ENCODE measurements around the gene LCN6.
"Not testable (repeated sequence)": the region's sequence is repeated elsewhere in the genome, so short reads cannot be mapped to it uniquely, and the experiment has no call there.

The LCN6 gene

DNA sequence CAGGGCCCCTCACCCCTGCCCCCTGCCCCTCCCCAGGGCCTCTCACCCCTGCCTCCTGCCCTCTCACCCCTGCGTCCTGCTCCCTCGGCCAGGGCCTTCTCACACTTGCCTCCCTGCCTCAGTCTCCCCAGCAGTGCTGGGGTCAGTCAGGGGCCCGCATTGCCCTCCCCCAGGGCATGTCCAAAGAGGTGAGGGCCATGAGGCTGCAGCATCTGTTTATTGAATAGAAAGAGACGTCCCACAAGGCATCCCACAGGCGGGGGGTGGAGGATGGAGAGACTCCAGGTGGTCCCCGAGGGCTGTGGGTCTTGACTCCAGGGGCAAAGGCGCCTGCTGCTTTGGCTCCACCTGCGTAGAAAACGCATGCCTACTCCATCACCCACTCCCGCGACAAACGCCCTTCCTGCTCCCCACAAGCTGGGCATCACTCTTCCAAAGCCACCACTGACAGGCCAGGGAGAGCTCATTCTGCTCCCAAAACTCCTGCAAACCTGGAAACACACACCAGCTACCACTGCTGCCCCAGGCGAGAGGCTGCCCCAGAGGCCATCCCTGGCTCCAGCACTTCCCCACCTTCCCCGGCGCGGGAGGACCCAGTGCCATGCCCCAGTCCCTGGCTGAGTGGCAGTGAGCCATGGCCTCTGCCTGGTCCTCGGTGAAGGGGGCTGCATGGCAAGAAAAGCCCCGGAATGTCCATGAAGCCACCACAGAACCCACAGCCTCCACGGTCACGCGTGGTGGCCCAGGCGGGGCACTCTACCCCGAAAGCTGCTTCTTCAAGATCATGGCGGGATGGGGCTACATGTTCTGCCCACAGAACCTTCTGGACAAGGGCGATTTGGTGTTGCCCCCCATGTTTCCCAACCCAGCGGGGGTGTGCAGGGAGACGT lies 11.4 kb upstream of the LCN6 start:
- DNase-seq (ENCODE audit: low read depth) = no peak

DNA sequence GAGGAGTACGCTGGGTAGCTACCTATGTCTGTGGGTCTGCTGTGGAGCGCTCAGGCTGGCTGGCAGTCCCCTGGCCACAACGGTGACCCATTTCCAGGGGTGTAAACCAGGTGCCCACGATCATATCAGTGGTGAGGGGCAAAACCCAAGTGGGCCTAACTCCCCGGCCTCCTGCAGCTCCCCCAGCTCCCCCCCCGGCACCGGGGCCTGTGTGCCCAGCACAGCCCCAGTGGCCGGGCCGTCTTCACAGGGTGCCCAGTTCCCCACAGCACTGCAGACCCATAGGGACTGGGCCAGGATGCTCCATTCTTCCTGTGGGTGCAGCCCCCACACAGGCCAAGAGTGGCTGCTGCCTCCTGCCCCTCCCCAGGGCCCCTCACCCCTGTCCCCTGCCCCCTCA lies 10.7 kb upstream of the LCN6 start:
- no peak for DNase-seq (ENCODE audit: low read depth)

DNA sequence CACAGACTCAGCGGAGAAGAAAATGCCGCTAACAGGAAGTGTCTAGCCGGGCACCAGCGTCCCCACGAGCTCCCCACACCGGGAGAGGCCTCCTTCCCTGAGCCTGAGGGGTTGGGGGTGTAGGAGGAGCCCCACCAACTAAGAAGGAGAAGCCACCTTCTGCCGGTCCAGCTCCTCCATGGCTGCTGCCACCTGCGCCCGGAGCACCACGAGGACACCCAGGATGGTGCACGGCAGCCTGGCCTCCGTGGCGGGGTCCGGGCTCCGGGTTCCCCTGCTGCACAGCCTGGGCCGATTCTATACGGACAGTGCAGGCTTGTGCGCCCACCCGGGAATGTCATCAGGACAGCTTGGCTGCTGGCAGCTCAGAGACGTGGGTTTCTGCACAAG lies 9.4 kb upstream of the LCN6 start:
- no peak for DNase-seq (ENCODE audit: low read depth)

GRCh38 chr9:136757328-136757727 lies 9.0 kb upstream of the LCN6 start:
- no peak for DNase-seq (ENCODE audit: low read depth)

- DNase-seq (ENCODE audit: low read depth) = no peak
Measured at GRCh38 chr9:136756836-136757235, 8.5 kb upstream of the LCN6 start.

DNA sequence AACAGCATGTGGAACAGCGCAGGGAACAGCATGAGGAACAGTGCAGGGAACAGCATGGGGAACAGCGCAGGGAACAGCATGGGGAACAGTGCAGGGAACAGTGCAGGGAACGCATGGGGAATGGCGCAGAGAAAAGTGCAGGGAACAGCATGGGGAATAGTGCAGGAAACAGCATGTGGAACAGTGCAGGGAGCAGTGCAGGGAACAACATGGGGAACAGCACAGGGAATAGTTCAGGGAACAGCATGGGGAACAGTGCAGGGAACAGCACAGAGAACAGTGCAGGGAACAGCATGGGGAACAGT lies 7.8 kb upstream of the LCN6 start:
- no peak for DNase-seq (ENCODE audit: low read depth)

DNA sequence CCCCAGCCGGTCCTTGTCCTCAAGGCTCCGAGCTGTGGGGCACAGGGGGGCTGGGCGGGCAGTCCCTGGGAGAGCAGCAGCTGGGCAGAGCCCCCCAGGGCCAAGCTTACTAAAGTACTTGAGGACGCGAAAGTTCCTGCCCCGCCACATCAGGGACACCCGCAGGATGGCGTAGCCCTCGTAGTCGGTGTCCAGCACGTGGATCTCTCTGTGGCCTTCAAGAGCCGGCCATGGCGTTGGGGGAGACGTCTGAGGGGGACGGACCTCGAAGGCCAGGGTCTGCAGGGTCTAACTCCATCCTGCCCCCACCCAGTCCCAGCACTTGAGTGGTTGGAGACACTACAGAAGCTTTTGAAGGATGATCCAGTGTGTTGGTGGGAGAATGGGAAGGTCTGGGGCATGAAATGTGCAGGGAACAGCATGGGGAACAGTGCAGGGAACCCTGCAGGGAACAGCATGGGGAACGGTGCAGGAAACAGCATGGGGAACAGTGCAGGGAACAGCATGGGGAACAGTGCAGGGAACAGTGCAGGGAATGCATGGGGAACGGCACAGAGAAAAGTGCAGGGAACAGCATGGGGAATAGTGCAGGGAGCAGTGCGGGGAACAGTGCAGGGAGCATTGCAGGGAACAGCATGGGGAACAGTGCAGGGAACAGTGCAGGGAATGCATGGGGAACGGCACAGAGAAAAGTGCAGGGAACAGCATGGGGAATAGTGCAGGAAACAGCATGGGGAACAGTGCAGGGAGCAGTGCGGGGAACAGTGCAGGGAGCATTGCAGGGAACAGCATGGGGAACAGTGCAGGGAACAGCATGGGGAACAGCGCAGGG lies 7.2 kb upstream of the LCN6 start:
- DNase-seq (ENCODE audit: low read depth) = not testable (repeated sequence)

DNA sequence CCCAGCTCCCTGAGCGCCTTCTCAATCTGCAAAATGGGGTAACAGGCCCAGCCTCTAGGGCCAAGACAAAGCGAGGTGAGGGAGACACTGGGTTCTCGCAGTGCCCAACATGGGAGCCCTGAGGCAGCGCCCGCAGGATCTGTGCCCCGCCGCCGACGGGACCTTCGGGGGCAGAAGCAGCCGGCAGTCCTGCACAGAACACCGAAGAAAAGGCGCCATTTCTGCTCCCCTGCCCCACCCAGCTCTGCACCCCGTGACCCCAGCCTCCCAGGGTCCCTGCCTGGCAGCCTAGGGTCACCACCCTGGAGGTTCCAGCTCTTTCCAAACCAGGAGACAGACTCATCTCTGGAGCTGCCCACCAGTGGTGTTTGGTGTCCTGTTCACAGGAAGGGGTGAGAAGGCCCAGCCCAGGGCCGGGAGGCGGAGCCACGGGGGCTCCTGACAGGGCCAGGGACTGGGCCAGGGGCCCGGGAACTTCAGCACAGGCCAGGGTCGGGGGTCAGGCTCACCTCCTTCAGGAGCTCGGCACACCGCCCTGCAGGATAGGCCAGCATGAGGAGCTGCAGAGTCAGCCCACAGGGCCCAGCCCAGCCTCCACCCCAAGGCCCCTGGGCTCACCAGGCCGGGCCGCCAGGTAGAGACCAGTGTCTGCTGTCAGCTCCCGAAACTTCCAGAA lies 6.4 kb upstream of the LCN6 start:
- no peak for DNase-seq (ENCODE audit: low read depth)

DNA sequence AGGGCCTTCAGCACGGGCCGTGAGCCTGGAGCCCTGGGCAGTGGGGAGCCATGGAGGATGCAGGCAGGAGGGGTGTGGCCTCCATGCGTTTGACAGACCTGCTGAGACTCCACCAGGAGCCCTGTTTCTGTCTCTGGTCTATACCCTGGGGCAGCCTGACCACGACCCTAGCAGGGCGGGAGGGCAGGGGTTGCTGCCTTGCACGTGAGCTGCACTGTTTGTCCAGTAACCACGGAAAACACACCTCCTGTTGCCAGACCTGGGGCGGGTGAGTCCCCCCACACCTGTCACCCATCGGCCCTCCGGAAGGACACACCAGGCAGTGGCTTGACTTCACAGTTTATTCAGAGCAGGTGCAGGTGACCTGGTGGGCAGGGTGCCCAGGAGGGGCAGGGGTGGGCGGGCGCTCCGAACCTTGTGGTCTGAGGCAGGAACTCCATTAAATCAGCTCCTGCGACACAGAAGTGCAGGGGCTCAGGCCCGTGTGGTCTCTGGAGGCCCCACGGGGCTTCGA lies 5.8 kb upstream of the LCN6 start:
- no peak for DNase-seq (ENCODE audit: low read depth)

DNA sequence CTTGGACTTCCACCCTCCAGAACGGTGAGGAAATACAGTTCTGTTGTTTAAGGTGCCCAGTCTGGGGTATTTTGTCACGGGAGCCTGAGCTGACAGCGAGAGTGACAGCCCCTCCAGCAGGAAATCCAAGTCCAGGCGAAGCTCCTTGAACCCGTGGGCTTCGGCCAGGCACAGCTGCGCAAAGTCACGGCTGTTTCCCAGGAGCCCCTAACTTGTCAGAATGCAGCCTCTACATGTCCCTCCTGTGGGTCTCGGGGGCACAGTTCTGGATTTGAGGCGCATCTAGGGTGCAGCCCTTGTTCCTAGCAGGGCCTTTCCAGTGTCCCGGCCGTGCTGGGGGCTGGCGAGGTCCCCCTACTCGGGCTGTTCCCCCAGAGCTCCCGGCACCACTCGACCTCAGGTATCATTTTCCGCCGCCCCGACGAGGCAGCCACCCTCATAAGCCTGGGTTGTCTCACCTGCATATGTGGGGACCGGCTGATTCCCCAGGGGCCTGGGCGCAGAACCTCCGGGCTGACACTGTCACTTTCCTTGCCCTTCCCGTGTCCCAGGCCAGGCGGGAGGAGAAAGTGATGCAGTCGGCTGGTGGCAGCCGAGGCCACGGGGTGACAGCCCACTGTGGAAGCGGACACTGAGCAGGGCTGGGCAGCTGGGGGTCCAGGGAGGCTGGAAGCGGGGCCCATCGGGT lies 5.2 kb upstream of the LCN6 start:
- DNase-seq (ENCODE audit: low read depth) = no peak

GRCh38 chr9:136751814-136752213 lies 3.5 kb upstream of the LCN6 start:
- no peak for DNase-seq (ENCODE audit: low read depth)

DNA sequence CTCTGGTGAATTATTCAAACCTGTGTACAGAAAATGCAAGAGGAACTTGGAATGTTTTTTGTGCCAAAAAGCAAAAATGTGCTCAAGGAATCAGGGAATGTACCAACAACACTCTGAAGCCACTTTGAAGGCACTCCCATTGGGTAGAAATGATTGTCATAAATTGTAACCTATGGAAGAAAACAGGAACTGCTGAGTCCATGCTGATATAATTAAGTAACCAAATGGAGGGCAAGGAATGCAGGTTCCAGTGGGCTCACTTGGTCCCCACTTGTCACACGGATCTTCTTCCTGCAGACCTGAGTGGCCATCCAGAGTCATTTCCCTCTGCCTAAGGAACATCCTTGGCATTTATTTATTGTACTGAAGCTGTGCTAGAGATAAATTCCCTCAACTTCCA lies 2.9 kb upstream of the LCN6 start:
- DNase-seq (ENCODE audit: low read depth) = no peak

GRCh38 chr9:136750526-136750925 lies 2.2 kb upstream of the LCN6 start:
- DNase-seq (ENCODE audit: low read depth) = no peak

DNA sequence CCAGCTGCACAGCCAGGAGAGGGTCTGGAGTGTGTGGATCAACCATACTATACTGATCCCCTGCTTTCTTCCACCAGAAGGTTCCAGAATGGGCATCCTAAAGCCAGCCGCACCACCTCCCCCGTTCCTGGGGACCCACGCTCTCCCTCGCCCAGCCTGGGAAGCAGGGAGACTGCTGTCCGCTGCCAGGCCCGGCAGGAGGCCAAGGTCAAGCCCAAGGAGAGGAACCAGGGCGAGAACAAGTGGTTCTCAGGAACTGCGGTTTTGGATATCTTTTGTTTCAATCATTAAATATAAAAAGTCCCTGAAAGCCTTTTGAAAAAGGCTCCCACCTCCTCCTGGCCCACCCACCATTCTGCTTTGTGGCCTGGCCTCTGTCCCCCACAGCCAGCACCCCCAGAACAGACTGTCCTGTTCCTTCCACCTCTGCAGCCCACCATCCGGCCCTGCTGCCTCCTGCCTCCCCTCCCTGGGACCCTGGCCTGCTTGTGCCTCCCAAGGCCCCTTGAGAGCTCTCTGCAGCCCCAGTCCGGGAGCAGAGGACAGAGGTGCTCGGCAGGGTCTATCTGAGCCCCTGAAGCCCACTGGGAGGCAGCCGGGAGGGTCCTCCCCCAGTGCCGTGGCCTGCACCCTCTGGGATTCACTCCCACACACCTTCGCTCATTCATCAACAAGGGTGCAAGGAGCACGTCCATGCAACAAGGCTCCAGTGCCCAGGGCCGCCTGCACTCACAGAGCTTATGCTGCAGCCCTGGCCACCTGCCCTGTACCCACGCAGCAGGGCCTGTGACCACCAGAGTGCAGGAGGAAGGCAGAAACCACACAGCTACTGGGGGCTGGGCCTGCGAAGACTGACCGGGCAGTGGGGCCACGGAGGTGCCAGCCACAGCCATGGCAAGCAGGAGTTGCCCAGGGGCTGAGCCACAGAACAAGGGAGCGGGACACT lies 614 bp upstream of the LCN6 start:
- DNase-seq (ENCODE audit: low read depth) = no peak

- no peak for DNase-seq (ENCODE audit: low read depth)
Measured at GRCh38 chr9:136747161-136748060, 914 bp downstream of the LCN6 start.

DNA sequence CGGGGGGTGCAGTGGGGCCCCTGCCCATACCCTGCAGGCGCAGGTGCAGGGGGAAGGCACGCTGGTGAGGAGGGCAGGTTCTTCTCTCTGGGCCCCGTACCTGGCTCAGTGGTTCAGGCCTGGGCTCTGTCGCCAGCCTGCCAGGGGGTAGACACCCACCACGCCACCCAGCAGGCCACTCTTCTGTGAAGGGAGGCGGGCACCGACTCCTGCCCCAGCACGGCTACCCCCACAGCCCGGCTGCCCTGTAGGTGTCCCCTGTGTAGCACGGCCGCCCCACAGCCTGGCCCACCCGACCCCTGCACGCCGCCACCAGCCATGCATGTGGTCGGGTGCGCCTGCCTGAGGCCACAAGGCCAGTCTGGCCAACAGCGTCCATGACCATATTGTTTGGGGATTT lies 1.7 kb downstream of the LCN6 start:
- no peak for DNase-seq (ENCODE audit: low read depth)

GRCh38 chr9:136746155-136746490 lies 2.2 kb downstream of the LCN6 start:
- DNase-seq (ENCODE audit: low read depth) = no peak

GRCh38 chr9:136745389-136746154 lies 2.8 kb downstream of the LCN6 start:
- DNase-seq (ENCODE audit: low read depth) = no peak

- no peak for DNase-seq (ENCODE audit: low read depth)
Measured at GRCh38 chr9:136744773-136745172, 3.6 kb downstream of the LCN6 start.
